Measurements from ENCODE around the gene CACNB1. TPM values are rescaled to one million over a fixed set of nuclear protein-coding genes. Genes with fewer than 3 reads are reported as not detected.

Gene CACNB1
- total and polyA plus RNA-seq, 2 of the 13 experiments (the other 11 are each of a cell fraction or from before 2014, with no cell fraction given), result 0.75 to 1.5 TPM

GRCh38 chr17:39197380-39198185, at the start of gene CACNB1 (continued):
- no peak for TF ChIP-seq ZNF724P (CRISPR knock-in tag; IDR thresholded peaks at IDR 0.05; ENCODE audit: borderline replicate concordance)
- no peak for TF ChIP-seq JUNB (CRISPR knock-in tag; IDR thresholded peaks at IDR 0.05; ENCODE audit: borderline replicate concordance)
- TF ChIP-seq, protein P1, sequence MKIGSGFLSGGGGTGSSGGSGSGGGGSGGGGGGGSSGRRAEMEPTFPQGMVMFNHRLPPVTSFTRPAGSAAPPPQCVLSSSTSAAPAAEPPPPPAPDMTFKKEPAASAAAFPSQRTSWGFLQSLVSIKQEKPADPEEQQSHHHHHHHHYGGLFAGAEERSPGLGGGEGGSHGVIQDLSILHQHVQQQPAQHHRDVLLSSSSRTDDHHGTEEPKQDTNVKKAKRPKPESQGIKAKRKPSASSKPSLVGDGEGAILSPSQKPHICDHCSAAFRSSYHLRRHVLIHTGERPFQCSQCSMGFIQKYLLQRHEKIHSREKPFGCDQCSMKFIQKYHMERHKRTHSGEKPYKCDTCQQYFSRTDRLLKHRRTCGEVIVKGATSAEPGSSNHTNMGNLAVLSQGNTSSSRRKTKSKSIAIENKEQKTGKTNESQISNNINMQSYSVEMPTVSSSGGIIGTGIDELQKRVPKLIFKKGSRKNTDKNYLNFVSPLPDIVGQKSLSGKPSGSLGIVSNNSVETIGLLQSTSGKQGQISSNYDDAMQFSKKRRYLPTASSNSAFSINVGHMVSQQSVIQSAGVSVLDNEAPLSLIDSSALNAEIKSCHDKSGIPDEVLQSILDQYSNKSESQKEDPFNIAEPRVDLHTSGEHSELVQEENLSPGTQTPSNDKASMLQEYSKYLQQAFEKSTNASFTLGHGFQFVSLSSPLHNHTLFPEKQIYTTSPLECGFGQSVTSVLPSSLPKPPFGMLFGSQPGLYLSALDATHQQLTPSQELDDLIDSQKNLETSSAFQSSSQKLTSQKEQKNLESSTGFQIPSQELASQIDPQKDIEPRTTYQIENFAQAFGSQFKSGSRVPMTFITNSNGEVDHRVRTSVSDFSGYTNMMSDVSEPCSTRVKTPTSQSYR (CRISPR knock-in tag; IDR thresholded peaks at IDR 0.05; ENCODE audit: borderline replicate concordance), result peak; percentile 51; the same call in 1 of the 2 replicates
- TF ChIP-seq FOXC1 (CRISPR knock-in tag; IDR thresholded peaks at IDR 0.05; ENCODE audit: borderline replicate concordance), result no peak
- no peak for TF ChIP-seq KDM2A (CRISPR knock-in tag; IDR thresholded peaks at IDR 0.05; ENCODE audit: borderline replicate concordance, low read depth)
- no peak for TF ChIP-seq SOX13 (IDR thresholded peaks at IDR 0.05)
- TF ChIP-seq SOX13 (CRISPR knock-in tag; conservative IDR thresholded peaks at IDR 0.05 in 1 of 2, IDR thresholded peaks at IDR 0.05 in 1 of 2), result no peak; a peak in 1 of 4 replicates
- peak; percentile 33; the same call in 1 of the 2 replicates for TF ChIP-seq ZBTB42 (CRISPR knock-in tag; IDR thresholded peaks at IDR 0.05)
- no peak for TF ChIP-seq ZNF773 (CRISPR knock-in tag; IDR thresholded peaks at IDR 0.05; ENCODE audit: borderline replicate concordance)
- no peak for TF ChIP-seq ZNF570 (CRISPR knock-in tag; IDR thresholded peaks at IDR 0.05; ENCODE audit: borderline replicate concordance)
- no peak for TF ChIP-seq MED1 (CRISPR knock-in tag; IDR thresholded peaks at IDR 0.05)
- peak; percentile 58; the same call in 1 of the 2 replicates for TF ChIP-seq ZBTB7B (CRISPR knock-in tag; IDR thresholded peaks at IDR 0.05)
- TF ChIP-seq TBP (CRISPR knock-in tag; IDR thresholded peaks at IDR 0.05), result no peak
- TF ChIP-seq CHD4 (IDR thresholded peaks at IDR 0.05; ENCODE audit: borderline replicate concordance, low read length), result no peak
- no peak for TF ChIP-seq CBX1 (IDR thresholded peaks at IDR 0.05; ENCODE audit: low read depth)
- no peak for TF ChIP-seq ELF3 (CRISPR knock-in tag; IDR thresholded peaks at IDR 0.05)
- TF ChIP-seq MIXL1 (CRISPR knock-in tag; IDR thresholded peaks at IDR 0.05), result no peak
- no peak for TF ChIP-seq MAFG (CRISPR knock-in tag; IDR thresholded peaks at IDR 0.05)
- TF ChIP-seq ZNF782 (CRISPR knock-in tag; IDR thresholded peaks at IDR 0.05; ENCODE audit: borderline replicate concordance), result peak; percentile 56; the same call in 1 of the 2 replicates
- TF ChIP-seq, protein P2, sequence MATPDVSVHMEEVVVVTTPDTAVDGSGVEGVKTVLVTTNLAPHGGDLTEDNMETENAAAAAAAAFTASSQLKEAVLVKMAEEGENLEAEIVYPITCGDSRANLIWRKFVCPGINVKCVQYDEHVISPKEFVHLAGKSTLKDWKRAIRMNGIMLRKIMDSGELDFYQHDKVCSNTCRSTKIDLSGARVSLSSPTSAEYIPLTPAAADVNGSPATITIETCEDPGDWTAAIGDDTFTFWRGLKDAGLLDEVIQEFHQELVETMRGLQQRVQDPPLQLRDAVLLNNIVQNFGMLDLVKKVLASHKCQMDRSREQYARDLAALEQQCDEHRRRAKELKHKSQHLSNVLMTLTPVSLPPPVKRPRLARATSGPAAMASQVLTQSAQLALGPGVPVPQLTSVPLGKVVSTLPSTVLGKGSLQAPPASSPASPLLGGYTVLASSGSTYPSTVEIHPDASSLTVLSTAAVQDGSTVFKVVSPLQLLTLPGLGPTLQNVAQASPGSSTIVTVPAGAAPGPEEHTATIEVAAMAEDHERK (CRISPR knock-in tag; IDR thresholded peaks at IDR 0.05; ENCODE audit: low read depth), result no peak
- no peak for TF ChIP-seq RAD21 (CRISPR knock-in tag; IDR thresholded peaks at IDR 0.05)
- TF ChIP-seq FOXA1 (IDR thresholded peaks at IDR 0.05), result no peak
- TF ChIP-seq FOXA1 (CRISPR knock-in tag; IDR thresholded peaks at IDR 0.05), result no peak
- 0 out of 2 replicates have a peak, but pooled peaks have one; percentile 58 for TF ChIP-seq ZSCAN21 (CRISPR knock-in tag; IDR thresholded peaks at IDR 0.05; ENCODE audit: borderline replicate concordance)
- TF ChIP-seq CBFB (CRISPR knock-in tag; IDR thresholded peaks at IDR 0.05), result peak; percentile 41; the same call in 1 of the 2 replicates
- no peak for TF ChIP-seq HCFC1 (IDR thresholded peaks at IDR 0.05; ENCODE audit: low read depth, low read length)
- no peak for TF ChIP-seq CREB1 (IDR thresholded peaks at IDR 0.05)
- no peak for TF ChIP-seq CREB1 (CRISPR knock-in tag; IDR thresholded peaks at IDR 0.05)
- peak; percentile 54; the same call in 1 of the 2 replicates for TF ChIP-seq ZNF501 (CRISPR knock-in tag; IDR thresholded peaks at IDR 0.05)
- TF ChIP-seq ZNF816 (CRISPR knock-in tag; IDR thresholded peaks at IDR 0.05; ENCODE audit: borderline replicate concordance), result no peak
